ENCODE data around the gene AVPR2. TPM values are rescaled to one million over a fixed set of nuclear protein-coding genes. Genes with fewer than 3 reads are reported as not detected.

The AVPR2 gene
- total RNA-seq, 4 donors from 2014 or later = 0.19 to 1.3 (median 0.29) TPM

DNA sequence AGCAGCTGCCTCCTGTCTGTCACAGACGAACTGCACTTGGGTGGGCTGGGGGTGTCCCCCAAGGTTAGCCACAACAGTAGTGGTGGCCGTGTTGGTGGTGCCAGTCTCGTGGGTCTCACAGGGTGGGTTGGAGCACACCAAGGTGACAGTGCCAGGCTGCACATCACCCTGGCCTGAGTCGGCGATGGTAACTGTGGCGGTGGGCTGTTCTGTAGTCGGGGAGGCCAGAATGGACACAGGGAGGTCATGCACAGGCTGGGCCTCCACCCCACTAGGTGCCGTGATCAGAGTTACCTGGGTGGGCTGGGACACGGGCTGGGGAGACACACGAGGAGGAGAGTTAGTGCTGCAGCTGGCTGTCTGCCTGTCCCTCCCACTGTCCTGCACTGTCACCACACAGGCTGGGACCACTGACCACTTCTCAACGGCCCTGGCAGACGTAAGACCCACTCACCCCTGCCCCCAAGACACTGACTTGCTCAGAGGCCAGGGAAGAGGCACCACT, 50.8 kb downstream of the AVPR2 start:
- Histone ChIP-seq H3K27me3 (no peaks in the 10 kb centered on the region), H3K36me3 (peaks cover 40 to 97% (median 50%) of the 10 kb centered on the region in 3 donors), H3K4me1 (peaks cover 0 to 12% (median 0%) of the 10 kb centered on the region in 3 donors), H3K4me3 (no peak overlapping the region), H3K27ac (no peak overlapping the region), H3K9me3 (no peaks in the 10 kb centered on the region)
- intact Hi-C loops (cut with DNase I) = no loop called here
- no CpG with 5 or more reads among the region's 12 CpGs for WGBS, 2 donors
- TF ChIP-seq POLR2A (IDR thresholded peaks at IDR 0.05) = no peak
- TF ChIP-seq, protein P1, sequence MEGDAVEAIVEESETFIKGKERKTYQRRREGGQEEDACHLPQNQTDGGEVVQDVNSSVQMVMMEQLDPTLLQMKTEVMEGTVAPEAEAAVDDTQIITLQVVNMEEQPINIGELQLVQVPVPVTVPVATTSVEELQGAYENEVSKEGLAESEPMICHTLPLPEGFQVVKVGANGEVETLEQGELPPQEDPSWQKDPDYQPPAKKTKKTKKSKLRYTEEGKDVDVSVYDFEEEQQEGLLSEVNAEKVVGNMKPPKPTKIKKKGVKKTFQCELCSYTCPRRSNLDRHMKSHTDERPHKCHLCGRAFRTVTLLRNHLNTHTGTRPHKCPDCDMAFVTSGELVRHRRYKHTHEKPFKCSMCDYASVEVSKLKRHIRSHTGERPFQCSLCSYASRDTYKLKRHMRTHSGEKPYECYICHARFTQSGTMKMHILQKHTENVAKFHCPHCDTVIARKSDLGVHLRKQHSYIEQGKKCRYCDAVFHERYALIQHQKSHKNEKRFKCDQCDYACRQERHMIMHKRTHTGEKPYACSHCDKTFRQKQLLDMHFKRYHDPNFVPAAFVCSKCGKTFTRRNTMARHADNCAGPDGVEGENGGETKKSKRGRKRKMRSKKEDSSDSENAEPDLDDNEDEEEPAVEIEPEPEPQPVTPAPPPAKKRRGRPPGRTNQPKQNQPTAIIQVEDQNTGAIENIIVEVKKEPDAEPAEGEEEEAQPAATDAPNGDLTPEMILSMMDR (IDR thresholded peaks at IDR 0.05) = no peak
- no peak for DNase-seq

DNA sequence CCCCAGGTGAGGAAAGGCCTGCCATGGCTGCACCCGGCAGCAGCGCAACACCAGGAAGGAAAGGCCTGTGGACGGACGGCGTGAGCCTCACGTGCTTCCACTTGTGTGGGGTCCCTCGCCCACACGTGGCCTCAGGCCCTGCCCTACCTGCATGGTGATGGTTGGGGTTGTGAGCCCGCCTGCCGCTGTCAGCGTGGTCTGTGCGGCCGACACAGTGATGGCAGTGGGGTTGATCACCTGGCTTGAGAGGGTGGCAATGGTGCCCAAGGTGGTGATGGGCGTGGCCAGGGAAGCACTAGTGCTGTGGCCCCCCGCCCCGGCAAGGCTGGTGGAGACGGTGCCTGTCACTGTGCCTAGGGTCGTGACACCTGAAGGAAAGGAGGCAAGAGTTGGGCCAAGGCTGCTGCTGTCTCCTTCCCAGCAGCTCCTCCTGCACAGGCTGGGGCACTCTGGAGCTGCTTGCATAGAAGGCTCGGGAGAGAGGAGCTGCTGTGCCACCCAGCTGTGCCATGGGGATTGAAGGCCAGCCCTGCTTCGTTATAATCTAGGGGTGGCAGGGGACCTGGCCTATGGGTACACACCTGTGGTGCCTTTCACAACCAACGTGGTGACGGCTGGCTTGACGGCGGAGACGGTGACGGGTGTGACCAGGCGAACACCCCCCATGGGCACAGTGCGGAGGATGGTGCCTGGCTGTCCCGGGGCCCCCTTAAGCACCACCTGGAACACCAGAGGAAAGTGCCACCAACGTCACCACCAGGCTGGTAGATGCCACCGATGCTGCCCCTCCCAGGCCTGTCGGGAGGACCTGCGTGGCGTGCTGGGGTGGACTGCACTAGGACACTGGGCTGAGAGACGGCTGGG, 51.8 kb downstream of the AVPR2 start:
- TF ChIP-seq POLR2A (IDR thresholded peaks at IDR 0.05) = no peak
- TF ChIP-seq, protein P1 (IDR thresholded peaks at IDR 0.05) = no peak
- no peaks in the 10 kb centered on the region for H3K9me3 ChIP-seq
- peaks cover 35 to 97% (median 50%) of the 10 kb centered on the region in 3 donors for H3K36me3 ChIP-seq
- no peak overlapping the region for H3K4me3 ChIP-seq
- H3K27ac ChIP-seq = no peak overlapping the region
- no peaks in the 10 kb centered on the region for H3K27me3 ChIP-seq
- intact Hi-C loops (cut with DNase I) = no loop called here
- no peak for DNase-seq
- H3K4me1 ChIP-seq = peaks cover 0 to 11% (median 0%) of the 10 kb centered on the region in 3 donors
- WGBS, 2 donors = 67 to 90% methylated on average over 2 to 6 of the region's 35 CpGs

Other genes starting within 250 kb of the AVPR2 start
- 1 to 10 TPM in 2 of 4 donors, under 1 TPM in 1, not detected in 1; 0.82 to 5.7 (median 1.5) TPM for gene PNCK, start 230.9 kb upstream of the AVPR2 start, total RNA-seq
- 10 to 100 TPM; 19.5 to 36.2 (median 25.4) TPM for gene SLC6A8, start 216.7 kb upstream of the AVPR2 start, total RNA-seq
- gene BCAP31, start 180.3 kb upstream of the AVPR2 start, total RNA-seq = 100 to 1,000 TPM in 3 of 4 donors, 10 to 100 TPM in 1; 99.2 to 180 (median 142) TPM
- gene ABCD1, start 179.8 kb upstream of the AVPR2 start, total RNA-seq = 1 to 10 TPM; 1.8 to 5.0 (median 3.5) TPM
- 10 to 100 TPM in 1 of 4 donors, 1 to 10 TPM in 3; 3.2 to 13.4 (median 6.9) TPM for gene PLXNB3, start 140.4 kb upstream of the AVPR2 start, total RNA-seq
- under 1 TPM in 3 of 4 donors, not detected in 1; 0.09 to 0.38 (median 0.15) TPM for gene SRPK3, start 123.6 kb upstream of the AVPR2 start, total RNA-seq
- 10 to 100 TPM; 60.7 to 67.8 (median 64.1) TPM for gene IDH3G, start 110.3 kb upstream of the AVPR2 start, total RNA-seq
- gene SSR4, start 110.0 kb upstream of the AVPR2 start, total RNA-seq = 100 to 1,000 TPM; 131 to 257 (median 159) TPM
- gene PDZD4, start 74.1 kb upstream of the AVPR2 start, total RNA-seq = 1 to 10 TPM in 3 of 4 donors, under 1 TPM in 1; 0.97 to 3.4 (median 1.9) TPM
- gene L1CAM, start 18.5 kb upstream of the AVPR2 start, total RNA-seq = 1 to 10 TPM in 2 of 4 donors, under 1 TPM in 2; 0.35 to 3.2 (median 1.3) TPM
- 10 to 100 TPM in 1 of 4 donors, 1 to 10 TPM in 3; 3.9 to 18.3 (median 7.6) TPM for gene ARHGAP4, start 21.6 kb downstream of the AVPR2 start, total RNA-seq
- 10 to 100 TPM; 42.5 to 92.5 (median 87.6) TPM for gene NAA10, start 30.4 kb downstream of the AVPR2 start, total RNA-seq
- gene RENBP, start 40.0 kb downstream of the AVPR2 start, total RNA-seq = 1 to 10 TPM in 2 of 4 donors, under 1 TPM in 1, not detected in 1; 0.45 to 7.6 (median 3.1) TPM
- 10 to 100 TPM; 22.2 to 54.0 (median 37.0) TPM for gene HCFC1, start 67.1 kb downstream of the AVPR2 start, total RNA-seq
- gene TMEM187, start 68.1 kb downstream of the AVPR2 start, total RNA-seq = 1 to 10 TPM; 2.5 to 4.1 (median 3.8) TPM
- 100 to 1,000 TPM in 2 of 4 donors, 10 to 100 TPM in 2; 73.5 to 117 (median 96.8) TPM for gene IRAK1, start 115.2 kb downstream of the AVPR2 start, total RNA-seq
- 10 to 100 TPM; 17.7 to 38.7 (median 25.4) TPM for gene MECP2, start 193.0 kb downstream of the AVPR2 start, total RNA-seq
- not detected for gene OPN1LW, start 239.6 kb downstream of the AVPR2 start, total RNA-seq